Neuronal stem cell (in vitro differentiated cells): ENCODE results near the gene NDUFS7.

Experiments
- DNase-seq: peaks from one replicate; pipeline ENCODE4 v3.0.0-alpha.2; 2013; ENCODE audit warnings: low spot score
- H2AFZ ChIP-seq: one replicate; pipeline ENCODE4 v1.6.1; 2013; ENCODE audit warnings: mild to moderate bottlenecking, low read length, inconsistent platforms
- H2AK5ac ChIP-seq: 2 replicates; pipeline ENCODE4 v1.6.1; 2013; ENCODE audit warnings: low read depth, mild to moderate bottlenecking, inconsistent platforms, low read length, moderate library complexity, mixed read lengths
- H2BK120ac ChIP-seq: 2 replicates; pipeline ENCODE4 v1.6.1; 2013; ENCODE audit warnings: low read depth, mild to moderate bottlenecking, inconsistent platforms, low read length, moderate library complexity, mixed read lengths
- H2BK12ac ChIP-seq: one replicate; pipeline ENCODE4 v1.6.1; 2013; ENCODE audit warnings: low read length, inconsistent platforms
- H2BK15ac ChIP-seq: 2 replicates; pipeline ENCODE4 v1.6.1; 2013; ENCODE audit warnings: mild to moderate bottlenecking, low read length, inconsistent platforms, mixed read lengths
- H2BK5ac ChIP-seq: one replicate; pipeline ENCODE4 v1.6.1; 2013; ENCODE audit warnings: inconsistent platforms, mild to moderate bottlenecking, low read length, moderate library complexity
- H3K14ac ChIP-seq: one replicate; pipeline ENCODE4 v1.6.1; 2013; ENCODE audit warnings: low read length, inconsistent platforms
- H3K18ac ChIP-seq: 2 replicates; pipeline ENCODE4 v1.6.1; 2013; ENCODE audit warnings: low read length, inconsistent platforms
- H3K23ac ChIP-seq: 2 replicates; pipeline ENCODE4 v1.6.1; 2013; ENCODE audit warnings: low read depth, mild to moderate bottlenecking, mixed read lengths, low read length, inconsistent platforms; ENCODE audit not compliant: poor library complexity
- H3K27ac ChIP-seq: replicated peaks from 3 replicates; pipeline ENCODE4 v1.5.1; 2013; ENCODE audit warnings: low read length, inconsistent platforms
- H3K27me3 ChIP-seq, 3 experiments: 2 replicates each; pipeline ENCODE4 v1.6.1; 2013; ENCODE audit warnings: low read length in 3 of 3, mild to moderate bottlenecking in 2 of 3, inconsistent platforms in 1 of 3, low read depth in 1 of 3, mixed read lengths in 1 of 3, moderate library complexity in 1 of 3; ENCODE audit not compliant: control insufficient read depth in 3 of 3, insufficient read depth in 3 of 3
- H3K36me3 ChIP-seq, 2 donors: replicated peaks in 1 of 2; 2 replicates each; pipeline ENCODE4 v1.6.1; 2013; ENCODE audit warnings: low read length in 2 of 2; ENCODE audit not compliant: control insufficient read depth in 2 of 2, insufficient read depth in 2 of 2
- H3K4ac ChIP-seq: 2 replicates; pipeline ENCODE4 v1.6.1; 2013; ENCODE audit warnings: inconsistent platforms, mild to moderate bottlenecking, low read length, moderate library complexity
- H3K4me1 ChIP-seq, 2 donors: 1 replicate in 1 of 2; 2 replicates in 1 of 2; pipeline ENCODE4 v1.6.1; 2013; ENCODE audit warnings: low read length in 2 of 2, low read depth in 1 of 2; ENCODE audit not compliant: control insufficient read depth in 2 of 2, insufficient read depth in 1 of 2
- H3K4me2 ChIP-seq: one replicate; pipeline ENCODE4 v1.6.1; 2013; ENCODE audit warnings: mild to moderate bottlenecking, low read length, inconsistent platforms; ENCODE audit not compliant: insufficient read depth, poor library complexity, severe bottlenecking
- H3K4me3 ChIP-seq, 2 donors: 2 replicates each; pipeline ENCODE4 v1.5.1; 2013; ENCODE audit warnings: low read length in 2 of 2, mild to moderate bottlenecking in 2 of 2, inconsistent platforms in 1 of 2, moderate library complexity in 1 of 2
- H3K79me1 ChIP-seq: one replicate; pipeline ENCODE4 v1.6.1; 2013; ENCODE audit warnings: low read depth, mild to moderate bottlenecking, inconsistent platforms, low read length, moderate library complexity
- H3K9ac ChIP-seq: one replicate; pipeline ENCODE4 v1.6.1; 2013; ENCODE audit warnings: mild to moderate bottlenecking, low read depth, low read length, inconsistent platforms; ENCODE audit not compliant: poor library complexity
- H3K9me3 ChIP-seq, 2 donors: replicated peaks in 1 of 2; 2 replicates each; pipeline versions ENCODE3 to v1.6.1; 2013; ENCODE audit warnings: low read length in 2 of 2, mild to moderate bottlenecking in 2 of 2, inconsistent platforms in 1 of 2, low read depth in 1 of 2, mixed read lengths in 1 of 2, moderate library complexity in 1 of 2; ENCODE audit not compliant: control insufficient read depth in 2 of 2, insufficient read depth in 1 of 2
- H4K8ac ChIP-seq: one replicate; pipeline ENCODE4 v1.6.1; 2013; ENCODE audit warnings: low read depth, mild to moderate bottlenecking, inconsistent platforms, low read length, moderate library complexity
- H4K91ac ChIP-seq: one replicate; pipeline ENCODE4 v1.6.1; 2013; ENCODE audit warnings: low read length, low read depth, mild to moderate bottlenecking, inconsistent platforms; ENCODE audit not compliant: poor library complexity
- WGBS, 2 donors: extraction: QIAGEN DNeasy Blood & Tissue Kit; methylation state at CpG; one replicate each; pipeline ENCODE4 v1.1.7; 2013; ENCODE audit warnings: missing lambda C conversion rate in 2 of 2, mixed read lengths in 1 of 2; ENCODE audit not compliant: insufficient read length in 2 of 2, insufficient replicate concordance in 1 of 2; ENCODE audit errors: extremely low coverage in 2 of 2; 5-methylcytosine and 5-hydroxymethylcytosine counted together

The NDUFS7 gene

GRCh38 chr19:1379961-1380489 is 3.7 kb upstream of the NDUFS7 start:
- H2BK15ac ChIP-seq = peak overlapping the region; percentile 97
- WGBS, 2 donors = no CpG with 5 or more reads among the region's 12 CpGs
- no peak for DNase-seq

GRCh38 chr19:1382250-1382649 is 1.5 kb upstream of the NDUFS7 start:
- H2BK12ac ChIP-seq = no peak overlapping the region
- peaks cover 8% of the 10 kb centered on the region for H3K79me1 ChIP-seq
- no peak overlapping the region for H4K8ac ChIP-seq
- no peak overlapping the region for H2AFZ ChIP-seq
- peak overlapping the region; percentile 45 for H2BK15ac ChIP-seq
- H3K27ac ChIP-seq = no peak overlapping the region
- no CpG with 5 or more reads among the region's 3 CpGs for WGBS, 2 donors
- no peak overlapping the region for H3K9ac ChIP-seq
- no peak overlapping the region for H3K4me2 ChIP-seq
- H3K14ac ChIP-seq = no peak overlapping the region
- peaks cover 8 to 10% of the 10 kb centered on the region in 2 donors for H3K36me3 ChIP-seq
- H3K4me3 ChIP-seq = no peak overlapping the region
- no peaks in the 10 kb centered on the region for H3K9me3 ChIP-seq
- H3K4me1 ChIP-seq = peaks cover 5 to 12% of the 10 kb centered on the region in 2 donors
- no peak overlapping the region for H4K91ac ChIP-seq
- no peak overlapping the region for H3K18ac ChIP-seq
- H3K23ac ChIP-seq = no peak overlapping the region
- no peak for DNase-seq
- no peak overlapping the region for H2BK5ac ChIP-seq
- H2BK120ac ChIP-seq = peak overlapping the region; percentile 6
- H3K4ac ChIP-seq = no peak overlapping the region
- peak overlapping the region; percentile 60 for H2AK5ac ChIP-seq
- no peaks in the 10 kb centered on the region for H3K27me3 ChIP-seq

More at GRCh38 chr19:1379961-1380489, 3.7 kb upstream of the NDUFS7 start:
- peaks cover 6% of the 10 kb centered on the region for H3K79me1 ChIP-seq
- peak overlapping the region; percentile 95 for H2AK5ac ChIP-seq
- no peak overlapping the region for H2BK12ac ChIP-seq
- no peak overlapping the region for H4K91ac ChIP-seq
- no peak overlapping the region for H2BK120ac ChIP-seq
- no peak overlapping the region for H3K14ac ChIP-seq
- peaks cover 5 to 12% of the 10 kb centered on the region in 2 donors for H3K4me1 ChIP-seq
- peak overlapping the region; percentile 75 for H2BK5ac ChIP-seq
- no peak overlapping the region for H3K9ac ChIP-seq
- H3K23ac ChIP-seq = peak overlapping the region; percentile 55
- H2AFZ ChIP-seq = no peak overlapping the region
- peaks cover 11 to 21% of the 10 kb centered on the region in 2 donors for H3K36me3 ChIP-seq
- no peak overlapping the region for H3K4ac ChIP-seq
- no peak overlapping the region for H3K4me2 ChIP-seq
- H3K4me3 ChIP-seq = no peak overlapping the region
- peak overlapping the region; percentile 90 for H3K18ac ChIP-seq
- no peak overlapping the region for H3K27ac ChIP-seq
- H3K27me3 ChIP-seq = no peaks in the 10 kb centered on the region
- peaks cover 0 to 3% of the 10 kb centered on the region in 2 donors for H3K9me3 ChIP-seq
- H4K8ac ChIP-seq = peak overlapping the region; percentile 30

GRCh38 chr19:1383017-1383311 is 743 bp upstream of the NDUFS7 start:
- H3K4ac ChIP-seq = no peak overlapping the region

GRCh38 chr19:1384085-1384462 is 367 bp downstream of the NDUFS7 start:
- Histone ChIP-seq H3K14ac (peak overlapping the region; percentile 71), H3K18ac (peak overlapping the region; percentile 83), H2AK5ac (peak overlapping the region; percentile 94), H3K36me3 (peaks cover 11% of the 10 kb centered on the region in 2 donors), H3K4me3 (peak overlapping the region; percentile 89 to 90), H2BK5ac (peak overlapping the region; percentile 94), H3K4me2 (peak overlapping the region; percentile 98), H3K9me3 (peaks cover 0 to 3% of the 10 kb centered on the region in 2 donors), H3K4ac (peak overlapping the region; percentile 93), H2BK120ac (no peak overlapping the region), H3K9ac (peak overlapping the region; percentile 99), H3K4me1 (peaks cover 5 to 14% of the 10 kb centered on the region in 2 donors), H2AFZ (peak overlapping the region; percentile 91), H2BK15ac (peak overlapping the region; percentile 97), H3K27ac (no peak overlapping the region), H3K27me3 (peaks cover 0 to 2% (median 0%) of the 10 kb centered on the region in 3 experiments), H3K23ac (peak overlapping the region; percentile 80), H4K8ac (peak overlapping the region; percentile 43), H3K79me1 (peaks cover 20% of the 10 kb centered on the region), H4K91ac (no peak overlapping the region), H2BK12ac (peak overlapping the region; percentile 84)
- no peak for DNase-seq
- no CpG with 5 or more reads among the region's 23 CpGs for WGBS, 2 donors

More at GRCh38 chr19:1383017-1383311, 743 bp upstream of the NDUFS7 start:
- Histone ChIP-seq H2BK12ac (no peak overlapping the region), H3K27ac (no peak overlapping the region), H3K36me3 (peaks cover 4 to 5% of the 10 kb centered on the region in 2 donors), H3K4me1 (peaks cover 5 to 12% of the 10 kb centered on the region in 2 donors), H2AFZ (no peak overlapping the region), H3K18ac (peak overlapping the region; percentile 80), H3K4me3 (peak overlapping the region in 1 of 2 donors; percentile 19), H2BK5ac (no peak overlapping the region), H4K8ac (no peak overlapping the region), H4K91ac (no peak overlapping the region), H2AK5ac (no peak overlapping the region), H3K9me3 (no peaks in the 10 kb centered on the region), H3K4me2 (peak overlapping the region; percentile 54), H3K14ac (no peak overlapping the region), H2BK15ac (no peak overlapping the region), H3K27me3 (no peaks in the 10 kb centered on the region), H3K9ac (no peak overlapping the region), H3K23ac (no peak overlapping the region), H2BK120ac (no peak overlapping the region), H3K79me1 (peaks cover 9% of the 10 kb centered on the region)
- DNase-seq = no peak
- no CpG with 5 or more reads among the region's 9 CpGs for WGBS, 2 donors
